Lower leg skin (tissue), 3 donors: ENCODE data around the gene WWOX.

ENCODE experiments used
- CTCF ChIP-seq, 3 donors: fragments of 450-650 bp; IDR thresholded peaks; one replicate each; pipeline ENCODE4 v1.5.1; 2016; ENCODE audit warnings: antibody characterized with exemption in 3 of 3, mild to moderate bottlenecking in 3 of 3, moderate library complexity in 2 of 3
- POLR2A ChIP-seq, 2 donors: fragments of 450-650 bp; IDR thresholded peaks; one replicate each; pipeline ENCODE4 v1.6.1; 2016 to 2017; ENCODE audit warnings: antibody characterized with exemption in 2 of 2, mild to moderate bottlenecking in 1 of 2, moderate library complexity in 1 of 2

- TF ChIP-seq CTCF (IDR thresholded peaks at IDR 0.05): no peak
- no peak for TF ChIP-seq POLR2A (IDR thresholded peaks at IDR 0.05)
Observed at GRCh38 chr16:78118469-78119025, 19.1 kb downstream of the WWOX start.
